GM23338 (cell line): ENCODE measurements around the gene OMG.
"Not testable (repeated sequence)": the region's sequence is repeated elsewhere in the genome, so short reads cannot be mapped to it uniquely, and the experiment has no call there.

Experiments used
- CTCF ChIP-seq, 2 experiments: fragments of 200-600 bp in 1 of 2; sonication (generic) in 1 of 2; conservative IDR thresholded peaks; 2 replicates each; pipeline versions ENCODE4 v1.5.1 to v1.6.1; 2016 to 2017; ENCODE audit warnings: antibody characterized with exemption in 2 of 2, low read depth in 2 of 2, mild to moderate bottlenecking in 2 of 2, moderate library complexity in 1 of 2
- EZH2 ChIP-seq: fragments of 200-600 bp; sonication (generic); IDR thresholded peaks from one replicate; pipeline ENCODE4 v1.8.0; 2017; ENCODE audit warnings: antibody characterized with exemption, mild to moderate bottlenecking, low read depth; ENCODE audit not compliant: unreplicated experiment
- POLR2AphosphoS5 ChIP-seq: IDR thresholded peaks from 2 replicates; pipeline ENCODE4 v1.6.1; 2016; ENCODE audit warnings: antibody characterized with exemption, low read depth
- REST ChIP-seq: IDR thresholded peaks from one replicate; pipeline ENCODE4 v1.6.1; 2018; ENCODE audit warnings: antibody characterized with exemption; ENCODE audit not compliant: unreplicated experiment

GRCh38 chr17:31312223-31312622, 15.2 kb upstream of the OMG start:
- TF ChIP-seq REST; EZH2; CTCF (conservative IDR thresholded peaks at IDR 0.05; ENCODE audit: low read depth in 2 of 2); POLR2AphosphoS5: not testable (repeated sequence)
